Psoas muscle (tissue), 8 donors: ENCODE data around the gene SOX13. TPM values are rescaled to one million over a fixed set of nuclear protein-coding genes. Genes with fewer than 3 reads are reported as not detected.

Source experiments
- ATAC-seq, 4 donors: fragments of 200-7000 bp; cut with Tn5 transposase; one replicate each; pipeline ENCODE4 v1.9.1; 2020; ENCODE audit warnings: moderate library complexity in 3 of 4, mild to moderate bottlenecking in 2 of 4
- DNase-seq, 2 donors: peaks; one replicate each; pipeline ENCODE4 v3.0.0-alpha.2; 2020
- H3K27ac ChIP-seq: fragments of 200-600 bp; one replicate; pipeline ENCODE4 v1.8.0; 2022
- H3K27me3 ChIP-seq, 3 donors: fragments of 200-600 bp in 1 of 3; one replicate each; pipeline versions ENCODE4 v1.6.1 to v1.8.0; 2013 to 2022; ENCODE audit warnings: low read length in 2 of 3, mild to moderate bottlenecking in 2 of 3, moderate library complexity in 1 of 3; ENCODE audit not compliant: insufficient read depth in 3 of 3
- H3K36me3 ChIP-seq, 2 donors: fragments of 200-600 bp in 1 of 2; one replicate each; pipeline versions ENCODE4 v1.6.1 to v1.8.0; 2013 to 2022; ENCODE audit warnings: low read depth in 1 of 2, mild to moderate bottlenecking in 1 of 2, moderate library complexity in 1 of 2; ENCODE audit not compliant: insufficient read depth in 1 of 2
- H3K4me1 ChIP-seq: fragments of 200-600 bp; one replicate; pipeline ENCODE4 v1.8.0; 2022
- H3K4me3 ChIP-seq: fragments of 200-600 bp; one replicate; pipeline ENCODE4 v1.8.0; 2022; ENCODE audit warnings: mild to moderate bottlenecking
- H3K9me3 ChIP-seq: fragments of 200-600 bp; one replicate; pipeline ENCODE4 v1.8.0; 2022
- WGBS, 3 donors: extraction: QIAGEN DNeasy Blood & Tissue Kit; methylation state at CpG; one replicate each; pipeline versions ENCODE4 v1.1.6 to v1.1.7; 2013; 5-methylcytosine and 5-hydroxymethylcytosine counted together
- intact Hi-C, 2 donors: fragments of 100-400 bp; cut with DNase I; formaldehyde crosslinking; loops; one replicate each; pipeline versions ENCODE4 v1.11.0 to v1.14.2; 2022
- polyA plus RNA-seq, 3 donors: library from polyadenylated mRNA; stranded (reverse); fragments of 200-250 nt; gene quantifications; one replicate each; pipeline ENCODE4 v1.2.3, GENCODE V29; 2013
- total RNA-seq, 4 donors: library from RNA; stranded (reverse); fragmentation: NEBNext Ultra II Directional in 2 of 4; extraction: Animal tissue kit (Norgen Biotek cat#: 25700) in 2 of 4; gene quantifications; one replicate each; pipeline versions ENCODE4 v1.2.1 to v1.2.4, GENCODE V29; 2021 to 2023
- TF ChIP-seq, protein P1 (sequence below): fragments of 200-600 bp; IDR thresholded peaks from one replicate; pipeline ENCODE4 v1.8.0; 2022; ENCODE audit warnings: antibody characterized with exemption
- donor health status: healthy with polysubstance abuse.
- donor health status: DM: no; HTN: no; CAD: no; lungs with moderate emphysema.
- donor health status: Bipolar disorder and iron deficiency.
- donor health status: healthy.
- donor health status: DM: yes; HTN: yes; CAD: no.
- donor health status: DM: no; HTN: no; CAD: no.
- donor health status: DM: no; HTN: no; CAD: no.
- donor health status: DM: yes; HTN: yes; CAD: no.

SOX13 gene
- total and polyA plus RNA-seq, 7 donors: 5.2 to 19.6 (median 9.4) TPM

DNA sequence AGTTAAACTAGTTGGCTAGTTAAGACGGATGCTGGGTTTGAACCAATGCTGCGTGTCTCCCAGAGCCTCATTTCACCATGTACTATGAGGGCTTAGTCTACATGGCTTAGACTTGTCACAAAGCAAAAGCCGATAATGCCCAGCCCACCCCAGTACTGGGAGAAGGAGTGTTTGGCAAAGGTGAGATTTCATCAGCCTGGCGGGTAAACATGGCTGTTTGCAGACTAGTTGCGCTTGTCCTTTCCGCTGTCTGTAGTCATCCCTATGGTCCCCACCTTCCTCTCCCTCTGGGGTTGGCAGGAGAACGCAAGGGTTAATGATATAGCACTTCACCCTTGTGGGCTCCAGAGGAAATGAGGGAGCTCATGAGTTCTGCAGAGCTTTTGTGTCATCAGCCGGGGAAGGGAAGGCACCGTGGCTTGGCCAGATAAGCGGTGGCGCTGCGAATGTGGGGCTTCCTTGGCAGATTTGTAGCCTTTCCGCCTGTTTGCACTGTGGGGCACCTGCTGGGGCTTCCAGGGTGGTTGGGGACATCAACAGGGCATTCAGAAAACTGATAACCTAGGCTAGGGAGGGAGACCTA lies 29.2 kb downstream of the SOX13 start:
- DNase-seq (no peak), ATAC-seq (peak in 1 of 4 donors; percentile 15)
- 51 to 63% (median 51%) methylated on average over 13 of the region's 13 CpGs for WGBS, 3 donors
- peaks cover 47% of the 10 kb centered on the region for H3K4me1 ChIP-seq
- no peaks in the 10 kb centered on the region for H3K36me3 ChIP-seq
- H3K9me3 ChIP-seq: no peaks in the 10 kb centered on the region
- H3K27me3 ChIP-seq: no peaks in the 10 kb centered on the region
- TF ChIP-seq, protein P1, sequence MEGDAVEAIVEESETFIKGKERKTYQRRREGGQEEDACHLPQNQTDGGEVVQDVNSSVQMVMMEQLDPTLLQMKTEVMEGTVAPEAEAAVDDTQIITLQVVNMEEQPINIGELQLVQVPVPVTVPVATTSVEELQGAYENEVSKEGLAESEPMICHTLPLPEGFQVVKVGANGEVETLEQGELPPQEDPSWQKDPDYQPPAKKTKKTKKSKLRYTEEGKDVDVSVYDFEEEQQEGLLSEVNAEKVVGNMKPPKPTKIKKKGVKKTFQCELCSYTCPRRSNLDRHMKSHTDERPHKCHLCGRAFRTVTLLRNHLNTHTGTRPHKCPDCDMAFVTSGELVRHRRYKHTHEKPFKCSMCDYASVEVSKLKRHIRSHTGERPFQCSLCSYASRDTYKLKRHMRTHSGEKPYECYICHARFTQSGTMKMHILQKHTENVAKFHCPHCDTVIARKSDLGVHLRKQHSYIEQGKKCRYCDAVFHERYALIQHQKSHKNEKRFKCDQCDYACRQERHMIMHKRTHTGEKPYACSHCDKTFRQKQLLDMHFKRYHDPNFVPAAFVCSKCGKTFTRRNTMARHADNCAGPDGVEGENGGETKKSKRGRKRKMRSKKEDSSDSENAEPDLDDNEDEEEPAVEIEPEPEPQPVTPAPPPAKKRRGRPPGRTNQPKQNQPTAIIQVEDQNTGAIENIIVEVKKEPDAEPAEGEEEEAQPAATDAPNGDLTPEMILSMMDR: no peak
- intact Hi-C loops: no loop called here
- no peak overlapping the region for H3K4me3 ChIP-seq
- H3K27ac ChIP-seq: peak overlapping the region; percentile 1

DNA sequence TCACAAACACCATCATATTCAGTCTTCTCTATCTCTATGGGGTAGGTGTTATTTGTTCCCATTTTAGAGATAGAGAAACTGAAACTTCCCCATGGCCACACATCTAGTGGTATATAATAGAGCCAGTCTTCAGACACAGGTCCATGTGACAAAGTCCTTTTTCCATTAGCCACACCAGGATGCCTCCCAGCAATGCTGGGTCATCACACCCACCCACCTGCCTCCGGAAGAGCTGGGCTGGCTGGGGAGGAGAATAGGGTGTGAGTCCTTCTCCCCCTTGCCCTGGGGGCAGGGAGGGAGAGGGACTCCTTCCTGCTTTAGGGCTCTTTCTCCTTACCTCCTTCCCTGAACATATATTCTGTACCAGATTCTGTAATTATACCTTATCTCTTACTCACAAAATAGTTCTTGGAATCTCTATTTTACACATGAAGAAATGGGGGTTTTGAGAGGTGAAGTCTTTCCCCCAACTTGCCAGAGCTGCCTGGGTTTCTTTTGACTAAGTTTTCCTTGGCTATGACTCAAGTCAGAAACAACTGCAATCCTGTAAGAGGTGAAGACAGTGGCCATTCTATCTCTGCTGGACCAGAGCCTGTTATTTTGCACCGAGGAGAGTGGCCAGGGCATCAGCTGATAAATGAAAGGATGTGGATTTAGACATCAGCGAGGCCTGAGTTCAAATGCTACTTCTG lies 30.0 kb downstream of the SOX13 start:
- no peaks in the 10 kb centered on the region for H3K9me3 ChIP-seq

DNA sequence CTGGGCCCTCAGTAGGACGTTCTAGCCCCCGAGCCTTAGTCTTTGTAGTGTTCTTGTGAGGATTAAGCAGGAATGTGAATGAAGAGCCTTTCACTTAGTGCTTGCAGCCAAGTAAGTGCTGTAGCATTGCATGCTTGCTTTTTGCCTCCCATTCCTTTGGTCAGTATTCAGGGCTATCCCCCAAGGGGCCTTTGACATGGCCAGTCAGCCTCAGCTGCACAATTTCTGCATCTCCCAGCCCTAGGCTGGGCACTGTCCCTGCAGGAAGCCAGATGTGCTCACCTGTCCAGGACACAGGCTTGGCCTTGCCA lies 30.5 kb downstream of the SOX13 start:
- 6 to 42% (median 9%) methylated on average over 2 of the region's 2 CpGs for WGBS, 3 donors
- intact Hi-C loops: no loop called here
- H3K27ac ChIP-seq: no peak overlapping the region
- TF ChIP-seq, protein P1: no peak
- no peaks in the 10 kb centered on the region for H3K36me3 ChIP-seq
- DNase-seq: no peak
- H3K4me3 ChIP-seq: peak overlapping the region; percentile 9
- no peaks in the 10 kb centered on the region for H3K9me3 ChIP-seq
- no peak for ATAC-seq
- no peaks in the 10 kb centered on the region for H3K27me3 ChIP-seq
- peaks cover 59% of the 10 kb centered on the region for H3K4me1 ChIP-seq

More for the DNA sequence above, 30.0 kb downstream of the SOX13 start:
- H3K4me1 ChIP-seq: peaks cover 55% of the 10 kb centered on the region
- DNase-seq: no peak
- no peak overlapping the region for H3K4me3 ChIP-seq
- TF ChIP-seq, protein P1: no peak
- intact Hi-C loops: no loop called here
- ATAC-seq: peak in 1 of 4 donors; percentile 66
- 10 to 26% (median 12%) methylated on average over 3 of the region's 3 CpGs for WGBS, 3 donors
- no peaks in the 10 kb centered on the region for H3K36me3 ChIP-seq
- peak overlapping the region; percentile 20 for H3K27ac ChIP-seq
- no peaks in the 10 kb centered on the region for H3K27me3 ChIP-seq

DNA sequence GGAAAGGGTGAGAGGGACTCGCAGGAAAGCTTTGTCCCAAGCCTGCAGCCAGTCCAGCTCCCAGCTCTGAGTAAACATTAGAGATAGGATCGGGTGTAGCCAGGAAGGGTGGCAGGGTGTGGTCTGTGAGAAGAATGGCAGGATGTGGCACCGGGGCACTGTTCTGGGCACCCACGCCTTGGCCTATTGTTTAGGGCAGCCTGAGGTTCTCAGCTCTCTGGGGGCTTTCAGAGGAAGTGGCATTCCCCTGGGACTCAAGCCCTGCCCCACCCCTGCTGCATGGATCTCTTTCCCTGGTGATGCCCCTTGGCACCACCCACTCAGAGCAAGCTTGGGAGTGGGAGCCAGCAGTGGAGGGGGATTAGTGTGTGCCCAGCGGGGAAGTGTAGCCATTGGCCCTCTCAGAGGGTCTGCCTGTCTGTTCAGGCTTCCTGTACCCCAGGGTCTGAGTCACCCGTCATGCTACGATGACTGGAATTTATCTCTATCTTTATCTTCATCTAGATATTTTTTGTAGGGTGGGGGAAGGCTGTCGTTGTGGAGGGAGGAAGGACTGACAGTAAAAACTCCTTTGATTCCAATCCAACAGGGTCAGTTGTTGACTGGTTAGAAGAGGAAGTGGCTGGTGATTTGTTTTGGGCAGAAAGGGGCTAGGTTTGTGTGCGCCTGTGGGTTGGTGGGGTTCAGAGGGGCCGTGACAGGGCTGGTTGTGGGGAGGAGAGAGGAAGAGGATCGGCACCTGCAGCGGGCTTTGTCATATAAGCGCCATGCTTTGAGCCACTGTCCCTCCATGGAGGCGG lies 31.6 kb downstream of the SOX13 start:
- WGBS, 3 donors: 75 to 78% (median 75%) methylated on average over 14 of the region's 14 CpGs
- no peaks in the 10 kb centered on the region for H3K36me3 ChIP-seq
- no peak for DNase-seq
- ATAC-seq: peak in 3 of 4 donors; percentile 23 to 61 (median 58)
- H3K27ac ChIP-seq: peak overlapping the region; percentile 39
- no peak overlapping the region for H3K4me3 ChIP-seq
- H3K4me1 ChIP-seq: peaks cover 57% of the 10 kb centered on the region
- TF ChIP-seq, protein P1: no peak
- H3K9me3 ChIP-seq: no peaks in the 10 kb centered on the region
- intact Hi-C loops: no loop called here
- no peaks in the 10 kb centered on the region for H3K27me3 ChIP-seq
